Keratinocyte (primary cell): ENCODE data around the gene CHST15. TPM values are rescaled to one million over a fixed set of nuclear protein-coding genes. Genes with fewer than 3 reads are reported as not detected.

Source experiments
- DNase-seq: peaks from one replicate; pipeline ENCODE4 v3.0.0-alpha.2; 2011; ENCODE audit warnings: low read depth, missing footprints, low spot score
- FAIRE-seq: peaks from 2 replicates; lab custom pipeline; 2011; peaks lifted over from hg19 to GRCh38; lab: Jason Lieb, UNC
- H2AFZ ChIP-seq: 2 replicates; pipeline ENCODE4 v1.6.0; 2012; ENCODE audit warnings: low read length, control low read depth, inconsistent platforms; ENCODE audit not compliant: control insufficient read depth
- H3K27ac ChIP-seq: 2 replicates; pipeline ENCODE4 v1.5.1; 2011; ENCODE audit warnings: low read length; ENCODE audit not compliant: control insufficient read depth, insufficient read depth
- H3K27me3 ChIP-seq: 3 replicates; pipeline ENCODE4 v1.6.0; 2011; ENCODE audit warnings: low read length; ENCODE audit not compliant: control insufficient read depth, insufficient read depth; ENCODE audit errors: extremely low read depth
- H3K36me3 ChIP-seq, 2 experiments: 2 replicates in 1 of 2; 3 replicates in 1 of 2; pipeline ENCODE4 v1.5.1; 2011; ENCODE audit warnings: low read length in 2 of 2, mild to moderate bottlenecking in 1 of 2; ENCODE audit not compliant: control insufficient read depth in 2 of 2, insufficient read depth in 2 of 2; ENCODE audit errors: extremely low read depth in 1 of 2
- H3K4me1 ChIP-seq: 3 replicates; pipeline ENCODE4 v1.5.1; 2011; ENCODE audit warnings: low read length; ENCODE audit not compliant: control insufficient read depth, insufficient read depth; ENCODE audit errors: extremely low read depth
- H3K4me2 ChIP-seq: 3 replicates; pipeline ENCODE4 v1.6.0; 2011; ENCODE audit warnings: low read depth, low read length; ENCODE audit not compliant: control insufficient read depth, insufficient read depth; ENCODE audit errors: extremely low read depth
- H3K4me3 ChIP-seq, 3 experiments: fragments of 200-600 bp in 1 of 3; sonication (generic) in 1 of 3; 2 replicates in 2 of 3; 3 replicates in 1 of 3; pipeline ENCODE4 v1.5.1; 2011 to 2016; ENCODE audit warnings: low read length in 3 of 3, mild to moderate bottlenecking in 3 of 3, control low read depth in 2 of 3, inconsistent platforms in 1 of 3, low read depth in 1 of 3, mixed read lengths in 1 of 3, mixed run types in 1 of 3, moderate library complexity in 1 of 3; ENCODE audit not compliant: control insufficient read depth in 2 of 3, insufficient read depth in 2 of 3; ENCODE audit errors: extremely low read depth in 1 of 3
- H3K79me2 ChIP-seq: 2 replicates; pipeline ENCODE4 v1.6.0; 2012; ENCODE audit warnings: low read length; ENCODE audit not compliant: control insufficient read depth, insufficient read depth
- H3K9ac ChIP-seq: 3 replicates; pipeline ENCODE4 v1.6.0; 2011; ENCODE audit warnings: low read length; ENCODE audit not compliant: control insufficient read depth, insufficient read depth; ENCODE audit errors: extremely low read depth
- H3K9me1 ChIP-seq: 3 replicates; pipeline ENCODE4 v1.6.0; 2011; ENCODE audit warnings: low read length; ENCODE audit not compliant: control insufficient read depth, insufficient read depth; ENCODE audit errors: extremely low read depth
- H3K9me3 ChIP-seq: 2 replicates; pipeline ENCODE4 v1.5.1; 2012; ENCODE audit warnings: low read depth, low read length; ENCODE audit not compliant: control insufficient read depth
- H4K20me1 ChIP-seq: 3 replicates; pipeline ENCODE4 v1.6.0; 2011; ENCODE audit warnings: low read length; ENCODE audit not compliant: control insufficient read depth, insufficient read depth; ENCODE audit errors: extremely low read depth
- EZH2 ChIP-seq: IDR thresholded peaks from one replicate; pipeline ENCODE4 v1.6.1; 2012; ENCODE audit warnings: inconsistent platforms, mild to moderate bottlenecking, low read length, moderate library complexity
- dilution Hi-C: fragments of 300-500 bp; cut with MboI; formaldehyde crosslinking; loops from one replicate; pipeline ENCODE4 v1.7.0; 2020; ENCODE audit warnings: low sequenced_read_pairs; ENCODE audit not compliant: extremely low pct_ligation_motif_present
- polyA plus RNA-seq, 5 experiments: library from polyadenylated mRNA; depleted of rRNA in 3 of 5; stranded (reverse) in 3 of 5; stranded (forward) in 1 of 5; unstranded in 1 of 5; fragments of >200 nt; gene quantifications; 1 replicate in 1 of 5; 2 replicates in 3 of 5; 3 replicates in 1 of 5; pipeline versions ENCODE4 v1.2.1 to v1.2.3, GENCODE V29; 2011 to 2012; ENCODE audit warnings: missing spikeins in 2 of 5, low read depth in 1 of 5, low replicate concordance in 1 of 5
- TF ChIP-seq, protein P1 (sequence below), 3 experiments: IDR thresholded peaks in 1 of 3; conservative IDR thresholded peaks in 1 of 3; optimal IDR thresholded peaks in 1 of 3; 2 replicates in 2 of 3; 3 replicates in 1 of 3; pipeline versions ENCODE3 to v1.5.1; 2011; ENCODE audit warnings: low read length in 3 of 3, mild to moderate bottlenecking in 3 of 3, moderate library complexity in 2 of 3, control low read depth in 1 of 3, inconsistent platforms in 1 of 3; ENCODE audit not compliant: insufficient read depth in 2 of 3; ENCODE audit errors: extremely low read depth in 1 of 3

CHST15 gene
- polyA plus RNA-seq, 1 donor (not counting 4 experiments of a cell fraction or from before 2014, with no cell fraction given) = 24.5 TPM

GRCh38 chr10:124071141-124071540 is 22.3 kb downstream of the CHST15 start:
- Histone ChIP-seq H3K79me2 (peaks cover 65% of the 10 kb centered on the region), H3K27ac (no peak overlapping the region)

GRCh38 chr10:124070666-124071065 is 22.7 kb downstream of the CHST15 start:
- TF ChIP-seq, protein P1, sequence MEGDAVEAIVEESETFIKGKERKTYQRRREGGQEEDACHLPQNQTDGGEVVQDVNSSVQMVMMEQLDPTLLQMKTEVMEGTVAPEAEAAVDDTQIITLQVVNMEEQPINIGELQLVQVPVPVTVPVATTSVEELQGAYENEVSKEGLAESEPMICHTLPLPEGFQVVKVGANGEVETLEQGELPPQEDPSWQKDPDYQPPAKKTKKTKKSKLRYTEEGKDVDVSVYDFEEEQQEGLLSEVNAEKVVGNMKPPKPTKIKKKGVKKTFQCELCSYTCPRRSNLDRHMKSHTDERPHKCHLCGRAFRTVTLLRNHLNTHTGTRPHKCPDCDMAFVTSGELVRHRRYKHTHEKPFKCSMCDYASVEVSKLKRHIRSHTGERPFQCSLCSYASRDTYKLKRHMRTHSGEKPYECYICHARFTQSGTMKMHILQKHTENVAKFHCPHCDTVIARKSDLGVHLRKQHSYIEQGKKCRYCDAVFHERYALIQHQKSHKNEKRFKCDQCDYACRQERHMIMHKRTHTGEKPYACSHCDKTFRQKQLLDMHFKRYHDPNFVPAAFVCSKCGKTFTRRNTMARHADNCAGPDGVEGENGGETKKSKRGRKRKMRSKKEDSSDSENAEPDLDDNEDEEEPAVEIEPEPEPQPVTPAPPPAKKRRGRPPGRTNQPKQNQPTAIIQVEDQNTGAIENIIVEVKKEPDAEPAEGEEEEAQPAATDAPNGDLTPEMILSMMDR (optimal IDR thresholded peaks at IDR 0.05 in 1 of 3, IDR thresholded peaks at IDR 0.05 in 1 of 3, conservative IDR thresholded peaks at IDR 0.05 in 1 of 3; ENCODE audit: extremely low read depth in 1 of 3, insufficient read depth in 2 of 3, low read length in 3 of 3) = no peak
- TF ChIP-seq EZH2 = no peak
- dilution Hi-C loops = no loop called here

More at GRCh38 chr10:124071141-124071540, 22.3 kb downstream of the CHST15 start:
- peaks cover 20% of the 10 kb centered on the region for H3K4me1 ChIP-seq
- peaks cover 5% of the 10 kb centered on the region for H3K9me1 ChIP-seq
- H3K9me3 ChIP-seq = no peaks in the 10 kb centered on the region
- H3K4me2 ChIP-seq = no peak overlapping the region
- H3K27me3 ChIP-seq = no peaks in the 10 kb centered on the region
- peaks cover 8% of the 10 kb centered on the region for H4K20me1 ChIP-seq
- no peak overlapping the region for H3K4me3 ChIP-seq
- H3K36me3 ChIP-seq = peaks cover 0 to 6% of the 10 kb centered on the region in 2 experiments
- TF ChIP-seq, protein P1 (optimal IDR thresholded peaks at IDR 0.05 in 1 of 3, IDR thresholded peaks at IDR 0.05 in 1 of 3, conservative IDR thresholded peaks at IDR 0.05 in 1 of 3; ENCODE audit: extremely low read depth in 1 of 3, insufficient read depth in 2 of 3, low read length in 3 of 3) = no peak
- no peak for TF ChIP-seq EZH2
- no peak overlapping the region for H2AFZ ChIP-seq
- H3K9ac ChIP-seq = no peak overlapping the region
- dilution Hi-C loops = no loop called here
- DNase-seq = no peak
- FAIRE-seq = no peak

More at GRCh38 chr10:124070666-124071065, 22.7 kb downstream of the CHST15 start:
- H3K27me3 ChIP-seq = no peaks in the 10 kb centered on the region
- no peak overlapping the region for H2AFZ ChIP-seq
- peaks cover 20% of the 10 kb centered on the region for H3K4me1 ChIP-seq
- H3K4me2 ChIP-seq = no peak overlapping the region
- H3K4me3 ChIP-seq = no peak overlapping the region
- peaks cover 0 to 6% of the 10 kb centered on the region in 2 experiments for H3K36me3 ChIP-seq
- peaks cover 8% of the 10 kb centered on the region for H4K20me1 ChIP-seq
- no peak for DNase-seq
- no peak for FAIRE-seq
- no peak overlapping the region for H3K9ac ChIP-seq
- H3K27ac ChIP-seq = no peak overlapping the region
- peaks cover 60% of the 10 kb centered on the region for H3K79me2 ChIP-seq
- H3K9me1 ChIP-seq = peaks cover 5% of the 10 kb centered on the region
- H3K9me3 ChIP-seq = no peaks in the 10 kb centered on the region
